Sigmoid colon (tissue), 7 donors: ENCODE results near the gene MRPL49. TPM values are rescaled to one million over a fixed set of nuclear protein-coding genes. Genes with fewer than 3 reads are reported as not detected.

ENCODE experiments used
- DNase-seq: peaks from one replicate; pipeline ENCODE4 v3.0.0-alpha.2; 2019
- H3K27ac ChIP-seq, 4 donors: fragments of 200-600 bp; sonication (generic); one replicate each; pipeline ENCODE4 v1.5.1; 2016 to 2019; ENCODE audit warnings: mild to moderate bottlenecking in 1 of 4
- H3K27me3 ChIP-seq, 3 donors: fragments of 200-600 bp; sonication (generic); one replicate each; pipeline ENCODE4 v1.5.1; 2019; ENCODE audit warnings: mild to moderate bottlenecking in 1 of 3
- H3K36me3 ChIP-seq, 4 donors: fragments of 200-600 bp; sonication (generic); one replicate each; pipeline ENCODE4 v1.5.1; 2016 to 2019
- H3K4me1 ChIP-seq, 4 donors: fragments of 200-600 bp; sonication (generic); one replicate each; pipeline ENCODE4 v1.5.1; 2017 to 2019
- H3K4me3 ChIP-seq, 4 donors: fragments of 200-600 bp; sonication (generic); one replicate each; pipeline ENCODE4 v1.5.1; 2017 to 2019; ENCODE audit warnings: mild to moderate bottlenecking in 2 of 4, moderate library complexity in 1 of 4
- H3K9me3 ChIP-seq, 4 donors: fragments of 200-600 bp in 3 of 4; sonication (generic) in 3 of 4; one replicate each; pipeline versions ENCODE4 v1.5.1 to v1.6.1; 2013 to 2019
- EP300 ChIP-seq, 4 donors: sonication (generic); formaldehyde crosslinking; IDR thresholded peaks; one replicate each; pipeline ENCODE4 v1.6.1; 2017; ENCODE audit warnings: antibody characterized with exemption in 4 of 4
- POLR2A ChIP-seq, 2 donors: fragments of 450-650 bp; IDR thresholded peaks; one replicate each; pipeline ENCODE4 v1.6.1; 2016; ENCODE audit warnings: antibody characterized with exemption in 2 of 2, mild to moderate bottlenecking in 2 of 2, moderate library complexity in 2 of 2
- POLR2AphosphoS5 ChIP-seq, 4 donors: sonication (generic); formaldehyde crosslinking; IDR thresholded peaks; one replicate each; pipeline ENCODE4 v1.6.1; 2017; ENCODE audit warnings: antibody characterized with exemption in 4 of 4
- WGBS, 2 donors: extraction: QIAGEN DNeasy Blood & Tissue Kit; methylation state at CpG; one replicate each; pipeline ENCODE4 v1.1.7; 2013; 5-methylcytosine and 5-hydroxymethylcytosine counted together
- intact Hi-C: fragments of 100-400 bp; cut with DNase I; formaldehyde crosslinking; loops from one replicate; pipeline ENCODE4 v1.15.1; 2023
- polyA plus RNA-seq, 3 donors: library from polyadenylated mRNA; stranded (reverse); fragments of 200-250 nt; gene quantifications; one replicate each; pipeline ENCODE4 v1.2.3, GENCODE V29; 2013
- total RNA-seq, 4 donors: library from RNA; depleted of rRNA; stranded (reverse); fragments of >200 nt; gene quantifications; one replicate each; pipeline ENCODE4 v1.1.0, GENCODE V29; 2016
- TF ChIP-seq, protein P1 (sequence below), 4 experiments: fragments of 450-650 bp in 3 of 4; fragments of 200-600 bp in 1 of 4; IDR thresholded peaks; one replicate each; pipeline ENCODE4 v1.5.1; 2016 to 2019; ENCODE audit warnings: antibody characterized with exemption in 4 of 4, mild to moderate bottlenecking in 3 of 4, moderate library complexity in 2 of 4
- donor health status: healthy with polysubstance abuse.
- donor health status: Bipolar disorder and iron deficiency.
- donor health status: healthy.

Gene MRPL49
- total and polyA plus RNA-seq, 7 donors = 41.5 to 104 (median 69.8) TPM

DNA sequence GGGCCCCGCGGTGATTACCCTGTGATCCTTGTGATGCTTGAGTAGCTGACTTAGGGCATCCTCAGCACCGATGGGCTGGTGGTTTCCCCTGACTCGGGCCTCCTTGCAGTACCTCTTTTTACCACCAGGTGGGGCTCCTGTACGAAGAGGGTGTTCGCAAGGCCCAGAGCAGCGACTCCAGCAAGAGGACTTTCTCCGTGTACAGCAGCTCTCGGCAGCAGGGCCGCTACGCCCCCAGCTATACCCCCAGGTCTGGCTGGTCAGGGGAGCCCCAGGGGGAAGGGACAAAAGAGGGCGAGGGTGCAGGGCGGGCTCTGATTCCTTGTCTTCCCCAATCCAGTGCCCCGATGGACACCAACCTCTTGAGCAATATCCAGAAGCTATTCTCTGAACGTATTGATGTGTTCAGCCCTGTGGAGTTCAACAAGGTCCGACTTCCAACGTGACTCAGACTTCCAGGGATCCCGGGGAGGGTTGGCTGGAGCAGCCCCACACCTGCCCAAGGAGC lies 11.7 kb upstream of the MRPL49 start:
- peak; percentile 94 for DNase-seq
- H3K4me3 ChIP-seq = no peak overlapping the region
- no peaks in the 10 kb centered on the region for H3K9me3 ChIP-seq
- peaks cover 0 to 40% (median 34%) of the 10 kb centered on the region in 4 donors for H3K4me1 ChIP-seq
- TF ChIP-seq POLR2A (IDR thresholded peaks at IDR 0.05) (no peak), POLR2AphosphoS5 (IDR thresholded peaks at IDR 0.05) (no peak), EP300 (IDR thresholded peaks at IDR 0.05) (no peak)
- TF ChIP-seq, protein P1, sequence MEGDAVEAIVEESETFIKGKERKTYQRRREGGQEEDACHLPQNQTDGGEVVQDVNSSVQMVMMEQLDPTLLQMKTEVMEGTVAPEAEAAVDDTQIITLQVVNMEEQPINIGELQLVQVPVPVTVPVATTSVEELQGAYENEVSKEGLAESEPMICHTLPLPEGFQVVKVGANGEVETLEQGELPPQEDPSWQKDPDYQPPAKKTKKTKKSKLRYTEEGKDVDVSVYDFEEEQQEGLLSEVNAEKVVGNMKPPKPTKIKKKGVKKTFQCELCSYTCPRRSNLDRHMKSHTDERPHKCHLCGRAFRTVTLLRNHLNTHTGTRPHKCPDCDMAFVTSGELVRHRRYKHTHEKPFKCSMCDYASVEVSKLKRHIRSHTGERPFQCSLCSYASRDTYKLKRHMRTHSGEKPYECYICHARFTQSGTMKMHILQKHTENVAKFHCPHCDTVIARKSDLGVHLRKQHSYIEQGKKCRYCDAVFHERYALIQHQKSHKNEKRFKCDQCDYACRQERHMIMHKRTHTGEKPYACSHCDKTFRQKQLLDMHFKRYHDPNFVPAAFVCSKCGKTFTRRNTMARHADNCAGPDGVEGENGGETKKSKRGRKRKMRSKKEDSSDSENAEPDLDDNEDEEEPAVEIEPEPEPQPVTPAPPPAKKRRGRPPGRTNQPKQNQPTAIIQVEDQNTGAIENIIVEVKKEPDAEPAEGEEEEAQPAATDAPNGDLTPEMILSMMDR (IDR thresholded peaks at IDR 0.05) = peak; percentile 95 to 100 (median 98)
- H3K27me3 ChIP-seq = no peaks in the 10 kb centered on the region
- WGBS, 2 donors = 11 to 18% methylated on average over 18 of the region's 18 CpGs
- intact Hi-C loops = loop anchor here (2.0 to 10.0 kb wide), 4 partner anchors 14 to 504 kb away; partner anchors contain the start of genes CAPN1, CDC42BPG, MAP3K11 and PCNX3
- H3K27ac ChIP-seq = peak overlapping the region; percentile 81 to 85 (median 82)
- H3K36me3 ChIP-seq = peaks cover 9 to 36% (median 16%) of the 10 kb centered on the region in 4 donors

GRCh38 chr11:65111159-65111743 lies 10.9 kb upstream of the MRPL49 start:
- H3K4me1 ChIP-seq = peaks cover 0 to 49% (median 41%) of the 10 kb centered on the region in 4 donors
- peaks cover 9 to 39% (median 18%) of the 10 kb centered on the region in 4 donors for H3K36me3 ChIP-seq
- TF ChIP-seq POLR2A (IDR thresholded peaks at IDR 0.05) (no peak), EP300 (IDR thresholded peaks at IDR 0.05) (no peak), POLR2AphosphoS5 (IDR thresholded peaks at IDR 0.05) (no peak)
- TF ChIP-seq, protein P1 (IDR thresholded peaks at IDR 0.05) = no peak
- intact Hi-C loops = loop anchor here (2.0 to 10.0 kb wide), 4 partner anchors 14 to 504 kb away; partner anchors contain the start of genes CAPN1, CDC42BPG, MAP3K11 and PCNX3
- H3K27me3 ChIP-seq = no peaks in the 10 kb centered on the region
- 63 to 66% methylated on average over 31 of the region's 31 CpGs for WGBS, 2 donors
- no peak for DNase-seq
- no peaks in the 10 kb centered on the region for H3K9me3 ChIP-seq
- H3K4me3 ChIP-seq = peak overlapping the region in 3 of 4 donors; percentile 49 to 58 (median 49)
- H3K27ac ChIP-seq = peak overlapping the region; percentile 81 to 85 (median 82)

GRCh38 chr11:65111744-65112545 lies 10.2 kb upstream of the MRPL49 start, which contains the start of gene TM7SF2:
TM7SF2 (plus strand) TSS chr11:65111872; CDS start chr11:65112016, 144 bp downstream.
- DNase-seq = peak; percentile 98
- peaks cover 0 to 56% (median 48%) of the 10 kb centered on the region in 4 donors for H3K4me1 ChIP-seq
- H3K27me3 ChIP-seq = no peaks in the 10 kb centered on the region
- H3K4me3 ChIP-seq = peak within 1 kb of the TSS; percentile 35 to 58 (median 49)
- intact Hi-C loops = loop anchor here (2.0 to 10.0 kb wide), 4 partner anchors 15 to 503 kb away; partner anchors contain the start of genes CAPN1, CDC42BPG, MAP3K11 and PCNX3
- WGBS, 2 donors = 1% methylated on average over 64 of the region's 64 CpGs
- H3K27ac ChIP-seq = peak within 1 kb of the TSS; percentile 81 to 85 (median 82)
- peaks cover 9 to 39% (median 18%) of the 10 kb centered on the region in 4 donors for H3K36me3 ChIP-seq
- TF ChIP-seq, protein P1 (IDR thresholded peaks at IDR 0.05) = no peak
- TF ChIP-seq POLR2AphosphoS5 (IDR thresholded peaks at IDR 0.05) = peak; percentile 89 to 94 (median 90)
- peak; percentile 59 to 80 for TF ChIP-seq POLR2A (IDR thresholded peaks at IDR 0.05)
- no peaks in the 10 kb centered on the region for H3K9me3 ChIP-seq

DNA sequence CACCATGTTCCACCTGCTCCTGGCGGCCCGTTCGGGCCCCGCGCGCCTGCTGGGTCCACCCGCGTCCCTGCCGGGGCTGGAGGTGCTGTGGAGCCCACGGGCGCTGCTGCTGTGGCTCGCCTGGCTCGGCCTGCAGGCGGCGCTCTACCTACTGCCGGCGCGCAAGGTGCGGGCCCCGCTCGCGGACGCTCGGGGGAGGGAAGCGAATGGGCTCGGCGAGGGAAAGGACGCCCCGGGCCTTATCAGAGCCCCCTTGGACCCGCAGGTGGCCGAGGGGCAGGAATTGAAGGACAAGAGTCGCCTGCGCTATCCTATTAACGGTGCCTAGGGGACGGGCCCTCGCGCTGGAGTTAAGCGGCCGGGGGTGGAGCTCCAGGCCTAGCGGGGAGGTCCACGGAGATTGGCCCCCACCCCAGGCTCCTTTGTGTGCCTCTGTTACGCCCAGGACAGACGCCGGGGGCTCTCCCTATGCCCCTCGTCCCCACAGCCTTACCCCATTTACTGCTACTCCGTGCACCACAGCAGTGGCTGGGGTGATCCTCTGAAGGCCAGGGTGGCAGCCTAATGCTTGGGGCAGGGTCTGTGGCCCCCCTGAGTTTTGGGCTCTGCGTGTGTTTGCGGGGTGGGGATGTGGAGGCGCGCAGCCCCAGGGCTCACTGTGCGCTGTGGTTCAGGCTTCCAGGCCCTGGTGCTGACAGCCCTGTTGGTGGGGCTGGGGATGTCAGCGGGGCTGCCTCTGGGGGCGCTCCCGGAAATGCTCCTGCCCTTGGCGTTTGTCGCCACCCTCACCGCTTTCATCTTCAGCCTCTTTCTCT lies 9.4 kb upstream of the MRPL49 start:
- DNase-seq = peak; percentile 83

More for the DNA sequence above, 9.4 kb upstream of the MRPL49 start:
- no peaks in the 10 kb centered on the region for H3K27me3 ChIP-seq
- H3K9me3 ChIP-seq = no peaks in the 10 kb centered on the region
- TF ChIP-seq, protein P1 (IDR thresholded peaks at IDR 0.05) = peak; percentile 62 to 92 (median 80)
- no peak for TF ChIP-seq EP300 (IDR thresholded peaks at IDR 0.05)
- TF ChIP-seq POLR2A (IDR thresholded peaks at IDR 0.05) = no peak
- peak in 2 of 4 donors; percentile 24 to 55 for TF ChIP-seq POLR2AphosphoS5 (IDR thresholded peaks at IDR 0.05)
- H3K27ac ChIP-seq = peak overlapping the region; percentile 81 to 85 (median 82)
- peaks cover 0 to 60% (median 50%) of the 10 kb centered on the region in 4 donors for H3K4me1 ChIP-seq
- intact Hi-C loops = loop anchor here (10.0 kb wide), 2 partner anchors 268 to 502 kb away; partner anchors contain the start of genes CDC42BPG, MAP3K11 and PCNX3
- 1% methylated on average over 57 of the region's 57 CpGs for WGBS, 2 donors
- H3K36me3 ChIP-seq = peaks cover 8 to 32% (median 16%) of the 10 kb centered on the region in 4 donors
- peak overlapping the region; percentile 35 to 58 (median 49) for H3K4me3 ChIP-seq
